ENCODE results near the gene RAD51B.
"Not testable (repeated sequence)": the region's sequence is repeated elsewhere in the genome, so short reads cannot be mapped to it uniquely, and the experiment has no call there.

The RAD51B gene

GRCh38 chr14:67951529-67952135, 132.1 kb downstream of the RAD51B start:
- no peak for DNase-seq

DNA sequence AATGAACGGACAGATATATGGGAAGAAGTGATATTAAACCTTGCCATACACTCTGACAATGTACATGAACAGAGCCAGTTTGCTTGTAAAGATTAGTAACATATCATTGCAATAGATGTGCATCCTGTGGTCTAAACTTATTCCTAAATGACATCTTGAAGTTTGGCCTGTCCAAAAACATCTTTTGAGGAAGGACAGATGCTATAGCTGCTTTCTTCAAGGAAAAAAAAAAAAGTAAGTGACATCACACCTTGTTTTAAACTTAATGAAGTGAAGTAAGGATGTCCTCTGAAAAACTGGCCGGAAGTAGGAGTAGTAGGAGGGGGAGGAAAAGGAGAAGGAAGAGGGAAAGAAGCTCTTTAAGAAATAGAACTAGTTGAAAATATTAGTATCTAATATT, 132.8 kb downstream of the RAD51B start:
- DNase-seq: no peak

GRCh38 chr14:67952786-67953185, 133.2 kb downstream of the RAD51B start:
- DNase-seq: no peak

DNA sequence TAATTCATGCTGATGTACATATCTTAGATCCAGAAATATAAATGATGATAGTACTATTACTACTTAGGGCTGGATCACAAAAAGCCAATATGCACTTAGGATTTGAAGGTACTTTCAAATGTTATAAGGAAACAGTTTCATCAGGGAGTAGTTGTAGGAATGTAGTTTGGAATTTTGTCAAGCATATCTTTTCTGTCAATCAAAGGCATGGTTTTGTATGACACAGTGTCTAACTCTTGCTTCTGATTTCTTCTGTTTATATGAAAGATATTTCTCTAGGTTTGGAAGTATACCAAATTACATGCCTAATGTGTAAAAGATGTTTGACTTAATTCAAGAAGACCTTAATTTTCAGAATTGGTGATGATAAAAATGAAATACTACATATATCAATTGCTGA, 135.7 kb downstream of the RAD51B start:
- no peak for DNase-seq

- DNase-seq: no peak
These were observed 138.4 kb downstream of the RAD51B start for GRCh38 chr14:67957946-67958345.

DNA sequence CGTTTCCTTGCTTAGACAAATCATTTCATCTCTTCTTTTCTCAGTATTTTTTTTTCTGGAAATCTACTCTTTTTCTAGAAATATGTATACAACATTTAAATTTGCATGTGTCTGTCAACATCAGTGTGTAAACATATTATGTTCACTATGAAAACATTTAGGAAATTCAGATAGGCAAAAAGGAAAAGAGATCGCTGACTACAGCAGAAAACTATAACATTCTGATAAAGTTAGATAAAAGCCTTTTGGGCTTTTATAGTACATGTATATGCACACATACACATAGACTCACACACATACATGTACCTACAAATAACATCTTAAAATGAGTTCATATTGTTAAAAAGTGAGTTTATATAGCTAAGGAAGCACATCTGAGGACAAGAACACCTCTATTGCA, 142.1 kb downstream of the RAD51B start:
- DNase-seq: no peak

DNA sequence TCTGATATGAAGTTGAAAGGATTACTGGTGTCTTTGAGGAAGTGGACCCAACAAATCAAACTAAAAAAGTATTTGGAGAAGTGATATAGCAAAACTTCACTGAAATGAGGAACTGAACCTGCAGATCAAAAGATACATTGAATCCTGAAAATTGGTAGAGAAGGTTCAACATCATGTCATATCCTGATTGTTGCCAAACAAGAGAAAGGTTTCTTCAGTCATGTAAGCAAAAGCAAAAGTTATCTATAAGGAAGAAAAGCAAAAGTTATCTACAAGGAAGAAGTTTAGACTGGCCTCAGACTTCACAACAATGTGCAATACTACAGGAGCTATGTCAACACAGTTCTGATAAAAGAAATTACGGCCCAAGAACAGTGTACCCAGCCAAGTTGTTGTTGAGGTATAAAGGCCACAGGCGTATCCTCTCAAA, 142.7 kb downstream of the RAD51B start:
- peak; percentile 85 for DNase-seq

GRCh38 chr14:67963545-67963944, 144.0 kb downstream of the RAD51B start:
- DNase-seq: peak; percentile 67

DNA sequence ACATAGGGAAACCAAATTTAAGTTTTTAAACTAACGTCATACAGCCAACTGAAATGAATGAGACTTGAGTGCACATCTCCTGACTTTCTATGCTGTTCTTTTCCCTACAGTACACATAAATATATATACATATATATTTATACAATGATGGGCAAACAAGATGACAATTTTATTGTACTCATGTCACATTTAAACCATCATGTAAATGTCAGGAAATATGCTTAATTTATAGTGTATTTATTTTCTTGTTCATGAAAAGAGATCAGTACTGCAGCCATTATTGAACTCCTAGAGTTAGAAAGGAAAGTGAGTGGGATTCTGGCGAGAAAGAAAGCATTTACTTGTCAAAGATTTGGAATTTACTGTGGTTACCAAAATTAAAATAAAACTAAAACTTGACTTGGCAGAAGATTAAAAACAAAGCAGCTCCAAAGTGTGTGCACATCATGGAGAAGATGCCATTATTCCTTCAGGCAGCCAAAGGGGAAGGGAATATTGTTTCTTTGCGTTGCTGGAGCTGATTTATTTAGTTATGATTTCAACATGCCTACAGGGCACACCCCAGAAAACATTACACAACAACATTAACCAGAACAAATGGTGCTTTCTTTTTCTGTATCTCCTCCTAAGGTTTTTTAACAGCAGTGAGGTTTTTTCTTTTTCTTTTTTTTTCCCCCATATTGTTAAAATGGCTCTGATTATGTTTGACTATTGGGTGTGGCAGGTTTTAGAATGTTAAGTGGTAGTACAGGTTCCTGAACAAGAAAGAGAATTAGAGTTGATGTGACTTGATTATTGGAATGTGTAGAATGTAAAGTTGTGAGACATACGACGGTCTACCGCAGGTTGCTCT, 144.6 kb downstream of the RAD51B start:
- DNase-seq: peak; percentile 16

- DNase-seq: no peak
These were observed 146.1 kb downstream of the RAD51B start for GRCh38 chr14:67965696-67966095.

- DNase-seq: no peak
These were observed 147.6 kb downstream of the RAD51B start for GRCh38 chr14:67967206-67967605.

DNA sequence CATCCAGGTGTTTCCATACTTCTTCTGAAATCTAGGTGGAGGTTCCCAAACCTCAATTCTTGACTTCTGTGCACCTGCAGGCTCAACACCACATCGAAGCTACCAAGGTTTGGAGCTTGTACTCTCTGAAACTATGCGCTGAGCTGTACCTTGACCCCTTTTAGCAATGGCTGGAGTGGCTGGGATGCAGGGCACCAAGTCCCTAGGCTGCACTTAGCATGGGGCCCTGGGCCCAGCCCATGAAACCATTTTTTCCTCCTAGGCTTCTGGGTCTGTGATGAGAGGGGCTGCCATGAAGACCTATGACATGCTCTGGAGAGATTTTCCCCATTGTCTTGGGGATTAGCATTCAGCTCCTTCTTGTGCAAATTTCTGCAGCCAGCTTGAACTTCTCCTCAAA, 148.4 kb downstream of the RAD51B start:
- DNase-seq: not testable (repeated sequence)

DNA sequence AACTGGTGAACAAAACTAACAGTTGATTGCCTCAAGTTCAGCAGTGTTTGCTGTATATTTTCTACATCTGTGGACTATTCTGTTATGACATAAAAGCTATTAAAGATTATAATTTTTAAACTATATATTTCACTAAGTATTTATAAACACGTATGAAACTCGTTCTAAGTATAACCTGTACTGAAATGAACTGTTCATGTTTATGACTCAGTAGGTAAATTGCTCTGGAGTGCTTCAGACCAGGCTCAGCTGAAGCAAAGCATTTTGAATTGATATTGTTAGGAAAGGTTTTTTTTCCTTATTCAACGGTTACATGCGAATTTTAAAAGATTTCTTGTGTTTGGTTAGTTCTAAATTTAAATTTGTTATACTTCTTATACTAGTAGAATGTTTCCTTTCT, 151.3 kb downstream of the RAD51B start:
- DNase-seq: no peak

GRCh38 chr14:67971627-67972625, 152.3 kb downstream of the RAD51B start:
- DNase-seq: peak; percentile 7

GRCh38 chr14:67973436-67973835, 153.9 kb downstream of the RAD51B start:
- DNase-seq: no peak

DNA sequence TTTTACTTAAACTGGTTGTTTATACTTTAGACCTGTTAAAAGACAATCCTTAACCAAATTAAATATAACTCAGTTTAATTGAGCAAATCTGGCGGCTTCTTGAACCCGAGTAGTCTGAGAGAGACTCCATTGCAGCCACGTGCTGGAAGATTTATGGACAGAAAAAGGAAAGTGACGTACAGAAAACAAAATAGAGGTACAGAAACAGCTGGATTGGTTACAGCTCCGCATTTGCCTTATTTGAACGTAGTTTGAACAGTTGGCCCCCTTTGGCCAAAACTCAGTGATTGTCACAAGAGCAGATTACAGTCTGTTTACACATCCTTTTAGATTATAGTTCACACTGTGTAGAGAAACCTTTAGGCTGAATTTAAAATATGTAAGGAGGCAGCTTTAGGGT, 155.9 kb downstream of the RAD51B start:
- DNase-seq: no peak

DNA sequence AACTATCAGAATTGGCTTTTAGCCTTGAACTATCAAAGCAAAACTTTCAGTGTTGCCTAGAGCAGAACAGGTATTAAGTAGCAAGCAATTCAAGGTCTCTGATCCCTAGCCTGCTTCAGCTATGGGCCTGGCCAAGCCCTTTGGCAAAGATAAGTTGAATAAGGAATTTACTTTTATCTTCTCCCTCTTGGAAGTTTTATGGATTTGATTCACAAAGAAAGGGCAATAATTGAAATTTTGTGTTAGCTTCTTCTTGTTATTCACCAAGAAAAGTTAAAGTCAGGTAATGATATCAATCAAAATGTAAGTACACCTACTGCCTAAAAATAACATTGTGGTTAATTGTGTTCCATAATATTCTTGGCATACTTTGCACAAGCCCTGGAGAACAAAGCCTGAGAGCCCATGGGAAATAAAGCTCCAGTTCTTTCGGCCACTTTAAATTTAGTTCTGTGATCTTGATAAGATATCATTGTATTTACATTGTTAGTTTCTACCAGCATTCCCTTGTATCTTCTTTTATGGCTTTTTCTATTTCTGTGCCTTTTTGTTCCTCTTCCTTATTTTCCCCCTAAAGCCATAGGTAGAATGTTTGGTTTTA, 158.0 kb downstream of the RAD51B start:
- no peak for DNase-seq

DNA sequence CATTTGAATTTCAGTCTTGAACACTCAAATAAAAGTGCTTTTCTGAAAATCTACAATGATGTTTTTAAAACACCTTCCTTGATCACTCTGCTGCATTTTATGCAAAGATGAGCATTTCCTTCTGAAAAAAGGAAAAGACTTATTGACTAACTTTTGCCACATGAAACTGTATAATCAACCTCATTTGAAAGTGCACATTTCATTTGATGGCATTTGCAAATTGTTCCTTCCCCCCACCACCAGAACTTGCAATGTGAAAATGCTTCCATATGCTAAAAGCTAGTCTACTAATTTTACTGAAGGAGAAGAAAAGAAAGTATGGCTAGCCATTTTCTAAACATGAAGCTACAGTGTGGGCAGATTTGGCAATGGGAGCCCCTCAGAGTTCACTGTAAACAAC, 159.2 kb downstream of the RAD51B start:
- DNase-seq: no peak

DNA sequence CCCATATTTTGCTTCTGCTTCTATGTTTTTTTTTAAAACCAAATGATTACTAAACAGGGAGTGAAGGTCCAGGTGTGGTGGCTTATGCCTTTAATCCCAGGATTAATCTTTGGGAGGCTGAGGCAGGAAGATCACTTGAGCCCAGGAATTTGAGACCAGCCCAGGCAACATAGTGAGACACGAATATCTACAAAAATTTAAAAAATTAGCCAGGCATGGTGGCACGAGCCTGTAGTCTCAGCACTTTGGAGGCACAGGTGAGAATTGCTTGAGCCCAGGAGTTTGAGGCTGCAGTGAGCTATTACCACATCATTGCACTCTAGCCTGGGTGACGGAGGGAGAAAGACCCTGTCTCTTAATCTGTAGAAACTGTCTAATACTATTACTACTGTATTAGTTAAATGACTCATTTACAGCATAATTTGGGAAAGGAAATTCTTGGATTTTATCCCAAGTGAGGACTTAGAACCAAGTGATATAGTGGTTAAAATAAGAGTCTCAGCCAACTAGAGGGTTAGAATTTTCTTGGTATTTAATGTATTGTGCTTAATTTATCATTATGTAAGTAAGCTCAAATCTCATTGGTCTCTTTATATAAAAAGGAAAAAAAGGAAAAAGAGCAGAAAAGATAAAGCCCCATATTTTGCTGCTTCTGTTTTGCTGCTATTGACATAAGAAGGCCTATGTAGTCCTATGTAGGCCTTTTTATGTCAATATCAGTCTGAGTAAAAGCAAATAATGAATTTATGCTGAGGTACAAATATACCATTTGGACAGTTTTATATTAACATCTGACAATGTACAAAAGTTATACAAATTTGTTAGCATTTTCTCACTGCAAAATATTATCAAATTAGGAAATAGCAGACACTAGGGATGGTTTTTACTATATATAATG, 163.4 kb downstream of the RAD51B start:
- DNase-seq: no peak

DNA sequence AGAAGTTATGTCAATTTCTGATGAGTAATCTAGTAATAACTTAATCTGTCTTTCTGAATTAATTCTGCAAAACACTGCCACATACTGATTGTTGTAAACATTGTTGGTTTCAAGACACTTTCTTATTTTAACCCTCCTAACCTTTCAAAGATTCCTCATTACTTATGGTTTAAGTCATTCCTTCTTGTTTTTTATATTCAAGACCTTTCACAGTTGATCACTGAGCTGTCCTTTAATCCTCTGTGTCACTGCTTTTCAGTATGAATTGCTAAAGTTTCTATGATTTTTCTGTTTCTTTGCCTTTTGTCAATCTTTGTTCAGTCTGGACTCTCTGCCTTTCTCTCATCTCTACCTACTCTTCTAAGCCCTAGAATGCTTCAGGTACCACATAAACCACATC, 164.7 kb downstream of the RAD51B start:
- DNase-seq: no peak

- no peak for DNase-seq
These were observed 166.7 kb downstream of the RAD51B start for GRCh38 chr14:67986131-67986841.

All from OCI-M1 (cell line).